Activated T-cell treated with anti-CD3 and anti-CD28 coated beads for 48 hours (primary cell): ENCODE results near the gene BRD4.
"Not testable (repeated sequence)": the region's sequence is repeated elsewhere in the genome, so short reads cannot be mapped to it uniquely, and the experiment has no call there.

ENCODE experiments used
- DNase-seq: peaks from one replicate; pipeline ENCODE4 v3.0.0-alpha.2; 2020; ENCODE audit warnings: low read depth

Gene BRD4

GRCh38 chr19:15332311-15332996 is at the start of gene BRD4:
Gene BRD4, minus strand, starts transcription at chr19:15332539. Its CDS starts 59,440 bp downstream, at chr19:15273099.
- DNase-seq = peak; percentile 82

GRCh38 chr19:15381864-15382263 is 49.5 kb upstream of the BRD4 start:
- DNase-seq = no peak

- DNase-seq = no peak
These were observed 49.1 kb upstream of the BRD4 start for GRCh38 chr19:15381429-15381828.

- DNase-seq = no peak
These were observed 47.8 kb upstream of the BRD4 start for GRCh38 chr19:15379999-15380647.

GRCh38 chr19:15379083-15379998 is 47.0 kb upstream of the BRD4 start, which contains the start of gene AKAP8:
Gene AKAP8, minus strand, starts transcription at chr19:15379787. Its CDS starts 56 bp downstream, at chr19:15379731.
- DNase-seq = peak; percentile 97

GRCh38 chr19:15378534-15379082 is 46.3 kb upstream of the BRD4 start:
- DNase-seq = peak; percentile 45

- DNase-seq = no peak
These were observed 42.6 kb upstream of the BRD4 start for GRCh38 chr19:15374796-15375440.

GRCh38 chr19:15374105-15374651 is 41.8 kb upstream of the BRD4 start:
- no peak for DNase-seq

- DNase-seq = no peak
These were observed 41.3 kb upstream of the BRD4 start for GRCh38 chr19:15373644-15374043.

- DNase-seq = no peak
These were observed 40.6 kb upstream of the BRD4 start for GRCh38 chr19:15372891-15373301.

- peak; percentile 35 for DNase-seq
These were observed 40.1 kb upstream of the BRD4 start for GRCh38 chr19:15372470-15372869.

- no peak for DNase-seq
These were observed 39.5 kb upstream of the BRD4 start for GRCh38 chr19:15371786-15372380.

- DNase-seq = no peak
These were observed 38.8 kb upstream of the BRD4 start for GRCh38 chr19:15371119-15371518.

- no peak for DNase-seq
These were observed 37.2 kb upstream of the BRD4 start for GRCh38 chr19:15369594-15369891.

- DNase-seq = no peak
These were observed 36.7 kb upstream of the BRD4 start for GRCh38 chr19:15368798-15369593.

- no peak for DNase-seq
These were observed 35.8 kb upstream of the BRD4 start for GRCh38 chr19:15368051-15368632.

GRCh38 chr19:15367439-15367838 is 35.1 kb upstream of the BRD4 start:
- DNase-seq = no peak

GRCh38 chr19:15365264-15365663 is 32.9 kb upstream of the BRD4 start:
- no peak for DNase-seq

- not testable (repeated sequence) for DNase-seq
These were observed 31.5 kb upstream of the BRD4 start for GRCh38 chr19:15363791-15364190.

GRCh38 chr19:15363048-15363447 is 30.7 kb upstream of the BRD4 start:
- not testable (repeated sequence) for DNase-seq
